ENCODE measurements around the gene VAV2.

The VAV2 gene

GRCh38 chr9:133718563-133719315 is 273.4 kb downstream of the VAV2 start:
- Histone ChIP-seq H3K27ac (ENCODE audit: low read depth, low read length) (no peak overlapping the region), H3K9me3 (ENCODE audit: low read length) (no peaks in the 10 kb centered on the region), H3K27me3 (ENCODE audit: control insufficient read depth in 1 of 2, insufficient read depth in 2 of 2, low read length in 2 of 2) (peaks cover 0 to 5% of the 10 kb centered on the region in 2 donors), H3K4me1 (ENCODE audit: insufficient read depth, low read length) (no peaks in the 10 kb centered on the region), H3K4me3 (ENCODE audit: low read depth in 1 of 2, low read length in 2 of 2) (no peak overlapping the region), H3K36me3 (ENCODE audit: insufficient read depth, low read length) (no peaks in the 10 kb centered on the region), H3K9ac (ENCODE audit: low read length) (no peak overlapping the region)

DNA sequence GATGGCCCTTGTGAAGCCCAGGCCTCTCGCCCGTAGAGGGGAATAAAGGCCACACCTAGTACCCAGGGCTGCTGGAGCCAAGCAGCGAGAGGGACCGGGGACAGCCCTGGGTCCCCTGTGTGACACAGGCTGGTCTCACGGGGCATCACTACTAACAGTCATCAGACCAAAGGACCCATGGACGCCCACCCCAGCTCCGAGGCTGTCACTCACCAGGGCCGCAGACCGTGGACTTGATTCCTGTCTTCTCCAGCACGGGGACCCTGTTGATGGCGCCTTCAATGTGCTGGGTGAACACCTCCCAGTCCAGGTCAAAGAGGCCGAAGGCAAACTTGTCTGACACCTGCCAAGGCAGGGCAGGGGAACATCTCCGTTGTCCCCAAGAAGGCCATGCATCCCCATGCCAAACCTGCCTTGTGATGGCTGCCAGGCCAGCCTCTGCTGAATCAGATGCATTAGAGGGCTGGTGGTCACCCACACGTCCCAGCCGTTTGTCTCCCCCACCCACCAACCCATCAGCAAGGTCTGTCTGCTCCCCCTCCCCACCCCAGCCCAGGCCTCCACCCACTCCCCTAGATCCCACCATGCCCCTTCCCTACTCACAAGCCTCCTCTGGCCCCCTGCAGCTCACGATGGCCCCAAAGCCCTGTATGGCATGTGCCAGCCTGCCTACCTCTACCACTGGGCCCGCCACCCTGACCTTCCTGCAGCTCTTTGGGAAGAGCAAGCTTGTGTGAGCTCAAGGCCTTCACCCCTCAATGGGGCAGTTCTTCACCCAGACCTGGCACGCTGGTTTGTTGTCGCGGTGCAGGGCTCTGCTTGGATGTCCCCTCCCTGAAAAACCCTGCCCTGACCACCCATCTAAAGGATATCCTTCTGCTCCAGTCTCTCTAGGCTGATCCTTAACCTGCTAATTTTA is 274.8 kb downstream of the VAV2 start:
- H3K27ac ChIP-seq (ENCODE audit: low read depth, low read length): no peak overlapping the region
- no peak overlapping the region for H3K4me3 ChIP-seq (ENCODE audit: low read depth in 1 of 2, low read length in 2 of 2)
- no peaks in the 10 kb centered on the region for H3K36me3 ChIP-seq (ENCODE audit: insufficient read depth, low read length)
- H3K4me1 ChIP-seq (ENCODE audit: insufficient read depth, low read length): no peaks in the 10 kb centered on the region
- no peak overlapping the region for H3K9ac ChIP-seq (ENCODE audit: low read length)
- peaks cover 0 to 5% of the 10 kb centered on the region in 2 donors for H3K27me3 ChIP-seq (ENCODE audit: control insufficient read depth in 1 of 2, insufficient read depth in 2 of 2, low read length in 2 of 2)
- H3K9me3 ChIP-seq (ENCODE audit: low read length): no peaks in the 10 kb centered on the region

DNA sequence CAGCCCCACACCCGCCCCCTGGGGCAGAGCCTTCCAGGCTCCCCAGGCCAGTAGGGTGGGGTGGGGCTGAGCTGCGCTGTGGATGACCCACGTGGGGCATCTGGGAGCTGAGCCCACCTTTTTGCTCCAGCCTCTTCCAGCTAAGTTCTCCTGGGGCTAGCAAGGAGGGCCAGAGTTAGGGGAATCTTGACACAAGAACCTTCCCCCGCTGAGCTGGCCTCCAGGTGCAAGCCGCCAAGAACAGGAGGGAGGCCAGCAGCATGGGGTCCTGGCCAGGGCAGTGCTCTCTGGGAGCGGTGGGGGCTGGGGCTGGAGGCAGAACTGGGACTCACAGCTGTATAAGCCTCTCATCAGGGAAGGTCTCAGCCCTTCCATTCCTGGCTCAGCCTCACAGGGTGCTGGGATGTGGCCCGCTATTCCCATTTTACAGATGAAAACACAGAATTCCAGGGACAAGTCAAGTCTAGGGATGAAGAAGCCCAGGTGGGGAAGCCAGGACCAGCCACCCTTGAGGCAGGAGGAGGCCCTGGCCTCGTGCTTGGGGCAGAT is 275.5 kb downstream of the VAV2 start:
- Histone ChIP-seq H3K9ac (ENCODE audit: low read length) (no peak overlapping the region), H3K9me3 (ENCODE audit: low read length) (no peaks in the 10 kb centered on the region), H3K4me3 (ENCODE audit: low read depth in 1 of 2, low read length in 2 of 2) (no peak overlapping the region), H3K36me3 (ENCODE audit: insufficient read depth, low read length) (no peaks in the 10 kb centered on the region), H3K27me3 (ENCODE audit: control insufficient read depth in 1 of 2, insufficient read depth in 2 of 2, low read length in 2 of 2) (peaks cover 0 to 5% of the 10 kb centered on the region in 2 donors), H3K4me1 (ENCODE audit: insufficient read depth, low read length) (no peaks in the 10 kb centered on the region), H3K27ac (ENCODE audit: low read depth, low read length) (no peak overlapping the region)

DNA sequence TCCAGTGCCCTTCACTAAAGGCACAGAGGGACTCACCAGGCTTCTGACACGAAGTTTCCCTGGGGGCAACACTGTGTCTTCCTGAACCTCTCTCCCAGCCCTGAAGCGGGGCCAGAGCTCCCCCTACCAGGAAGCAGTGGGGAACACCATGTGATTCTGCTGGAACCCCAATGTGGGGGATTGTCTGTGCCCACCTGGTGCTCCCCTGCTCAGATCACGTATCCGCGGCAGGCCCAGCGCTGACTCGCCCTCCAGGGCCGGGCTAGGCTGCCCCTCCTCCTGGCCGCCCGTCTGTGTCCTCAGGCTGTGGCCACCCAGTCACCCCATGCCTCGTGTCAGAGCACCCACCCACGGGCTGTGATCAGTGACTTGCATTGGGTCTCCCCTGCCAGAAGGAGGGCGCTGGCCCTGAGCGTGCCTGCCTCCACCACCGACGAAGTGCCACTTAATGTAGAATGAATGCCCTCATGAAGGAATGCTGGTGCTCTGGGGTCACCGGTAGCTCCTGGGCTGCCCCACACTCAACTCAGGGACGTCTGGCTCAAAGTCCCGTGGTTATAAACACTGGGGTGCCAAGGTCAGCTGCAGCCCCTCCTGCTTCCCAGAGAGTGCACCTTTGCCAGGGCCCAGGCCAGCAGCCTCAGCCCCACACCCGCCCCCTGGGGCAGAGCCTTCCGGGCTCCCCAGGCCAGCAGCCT is 276.1 kb downstream of the VAV2 start:
- H3K4me1 ChIP-seq (ENCODE audit: insufficient read depth, low read length): no peaks in the 10 kb centered on the region
- H3K9me3 ChIP-seq (ENCODE audit: low read length): no peaks in the 10 kb centered on the region
- no peaks in the 10 kb centered on the region for H3K36me3 ChIP-seq (ENCODE audit: insufficient read depth, low read length)
- H3K27me3 ChIP-seq (ENCODE audit: control insufficient read depth in 1 of 2, insufficient read depth in 2 of 2, low read length in 2 of 2): peaks cover 0 to 5% of the 10 kb centered on the region in 2 donors
- no peak overlapping the region for H3K27ac ChIP-seq (ENCODE audit: low read depth, low read length)
- H3K4me3 ChIP-seq (ENCODE audit: low read depth in 1 of 2, low read length in 2 of 2): no peak overlapping the region
- H3K9ac ChIP-seq (ENCODE audit: low read length): no peak overlapping the region

GRCh38 chr9:133715295-133715865 is 276.7 kb downstream of the VAV2 start:
- H3K4me1 ChIP-seq (ENCODE audit: insufficient read depth, low read length): no peaks in the 10 kb centered on the region
- no peak overlapping the region for H3K9ac ChIP-seq (ENCODE audit: low read length)

DNA sequence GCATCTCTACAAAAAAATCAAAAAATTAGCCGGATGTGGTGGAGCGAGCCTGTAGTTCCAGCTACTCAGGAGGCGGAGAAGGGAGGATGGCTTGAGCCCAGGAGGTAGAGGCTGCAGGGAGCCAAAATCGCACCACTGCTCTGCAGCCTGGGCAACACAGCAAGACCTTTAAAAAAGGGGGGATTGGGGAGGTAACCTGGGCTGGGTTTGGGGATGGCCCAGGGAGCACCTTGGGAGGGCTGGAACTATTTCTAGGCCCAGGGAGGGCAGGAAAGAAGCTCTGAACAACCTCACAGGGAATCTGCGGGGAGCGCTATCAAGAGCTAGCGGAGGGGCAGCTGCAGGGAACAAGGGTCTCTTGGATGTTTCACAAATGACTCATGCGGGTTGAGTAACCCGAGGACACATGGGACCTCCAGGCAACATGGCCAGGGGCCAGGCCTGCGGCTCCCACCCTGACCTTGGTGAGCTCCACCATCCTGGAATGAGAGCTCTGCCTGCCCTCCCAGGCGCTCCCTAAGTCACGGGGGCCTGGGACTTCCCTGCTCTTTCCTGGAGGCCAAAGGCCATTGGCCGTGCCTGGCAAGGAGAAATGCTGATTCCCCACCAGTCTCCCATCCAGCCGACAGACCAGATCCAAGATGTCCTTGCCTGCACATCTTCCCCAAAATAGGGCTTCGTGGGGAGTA is 277.4 kb downstream of the VAV2 start:
- Histone ChIP-seq H3K36me3 (ENCODE audit: insufficient read depth, low read length) (no peaks in the 10 kb centered on the region), H3K27ac (ENCODE audit: low read depth, low read length) (no peak overlapping the region)

More at GRCh38 chr9:133715295-133715865, 276.7 kb downstream of the VAV2 start:
- Histone ChIP-seq H3K27me3 (ENCODE audit: control insufficient read depth in 1 of 2, insufficient read depth in 2 of 2, low read length in 2 of 2) (peaks cover 0 to 5% of the 10 kb centered on the region in 2 donors), H3K9me3 (ENCODE audit: low read length) (no peaks in the 10 kb centered on the region), H3K27ac (ENCODE audit: low read depth, low read length) (no peak overlapping the region), H3K4me3 (ENCODE audit: low read depth in 1 of 2, low read length in 2 of 2) (no peak overlapping the region), H3K36me3 (ENCODE audit: insufficient read depth, low read length) (no peaks in the 10 kb centered on the region)

DNA sequence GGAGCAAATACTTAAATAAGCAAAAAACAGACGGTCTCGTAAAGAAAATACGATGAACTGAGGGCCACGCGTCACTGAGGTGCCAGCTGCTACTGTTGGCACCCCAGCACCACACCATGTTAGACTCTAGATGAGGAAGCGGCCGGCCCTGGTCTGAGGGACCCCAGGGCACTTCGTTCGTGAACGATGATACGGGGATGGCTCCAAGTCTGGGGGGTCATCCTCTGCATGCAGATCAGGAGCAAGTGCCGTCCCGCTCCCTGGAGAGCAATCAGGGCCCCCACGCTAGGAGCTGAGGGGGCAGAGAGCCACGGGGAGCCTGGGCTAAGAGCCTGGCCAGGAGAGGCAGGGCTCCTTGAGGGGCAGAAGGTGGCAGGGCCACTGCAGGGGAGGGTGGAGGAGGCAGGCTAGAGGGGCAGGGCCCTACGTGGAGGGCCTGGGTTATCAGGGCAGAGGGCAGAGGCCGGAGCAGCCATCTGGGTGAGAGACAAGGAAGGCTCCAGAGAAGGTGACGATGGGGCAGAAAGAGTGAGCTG is 278.1 kb downstream of the VAV2 start:
- H3K9ac ChIP-seq (ENCODE audit: low read length): no peak overlapping the region
- H3K4me3 ChIP-seq (ENCODE audit: low read depth in 1 of 2, low read length in 2 of 2): no peak overlapping the region
- H3K27ac ChIP-seq (ENCODE audit: low read depth, low read length): no peak overlapping the region
- no peaks in the 10 kb centered on the region for H3K9me3 ChIP-seq (ENCODE audit: low read length)
- no peaks in the 10 kb centered on the region for H3K36me3 ChIP-seq (ENCODE audit: insufficient read depth, low read length)
- peaks cover 0 to 5% of the 10 kb centered on the region in 2 donors for H3K27me3 ChIP-seq (ENCODE audit: control insufficient read depth in 1 of 2, insufficient read depth in 2 of 2, low read length in 2 of 2)
- no peaks in the 10 kb centered on the region for H3K4me1 ChIP-seq (ENCODE audit: insufficient read depth, low read length)

More for the DNA sequence above, 277.4 kb downstream of the VAV2 start:
- Histone ChIP-seq H3K4me1 (ENCODE audit: insufficient read depth, low read length) (no peaks in the 10 kb centered on the region), H3K27me3 (ENCODE audit: control insufficient read depth in 1 of 2, insufficient read depth in 2 of 2, low read length in 2 of 2) (peaks cover 0 to 5% of the 10 kb centered on the region in 2 donors), H3K9me3 (ENCODE audit: low read length) (no peaks in the 10 kb centered on the region), H3K9ac (ENCODE audit: low read length) (no peak overlapping the region), H3K4me3 (ENCODE audit: low read depth in 1 of 2, low read length in 2 of 2) (no peak overlapping the region)

DNA sequence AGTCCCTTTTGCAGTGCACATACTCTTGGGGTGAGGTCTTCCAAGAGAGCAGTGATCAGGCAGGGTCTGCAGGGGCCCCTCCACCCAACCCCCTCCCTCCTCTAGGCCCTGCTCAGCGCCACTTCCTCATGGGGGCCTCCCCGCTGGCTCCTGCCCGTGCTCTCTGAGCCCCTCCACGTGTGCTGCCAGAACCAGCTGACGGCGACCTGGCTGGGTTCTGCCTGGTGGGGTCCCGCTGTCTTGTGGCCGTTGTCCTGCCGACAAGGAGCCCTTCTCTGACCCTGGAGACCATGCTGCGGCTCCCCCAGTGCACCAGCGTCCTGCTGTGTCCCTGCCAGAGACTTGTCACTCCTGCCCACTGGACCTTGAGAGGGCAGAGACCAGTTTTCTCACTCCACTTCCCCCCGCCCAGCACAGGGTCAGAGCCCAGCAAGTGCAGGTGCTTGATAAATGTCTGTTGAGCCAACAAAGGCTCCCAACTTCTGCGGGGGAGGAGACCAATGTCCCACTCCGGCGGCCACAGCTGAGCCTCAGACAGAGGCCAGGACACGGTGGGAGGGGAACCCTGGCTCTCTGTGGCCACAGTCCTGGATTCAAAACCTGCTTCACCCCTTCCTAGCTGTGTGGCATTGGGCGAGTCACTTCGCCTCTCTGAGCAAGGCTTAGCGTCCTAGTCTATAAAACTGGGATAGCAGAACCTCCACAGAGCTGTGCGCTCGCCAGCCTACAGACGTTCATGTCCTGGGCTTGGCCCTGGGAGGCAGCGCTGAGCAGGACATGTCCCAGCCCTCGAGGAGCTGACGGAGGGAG is 278.8 kb downstream of the VAV2 start:
- Histone ChIP-seq H3K36me3 (ENCODE audit: insufficient read depth, low read length) (no peaks in the 10 kb centered on the region), H3K9me3 (ENCODE audit: low read length) (no peaks in the 10 kb centered on the region), H3K9ac (ENCODE audit: low read length) (no peak overlapping the region), H3K27ac (ENCODE audit: low read depth, low read length) (no peak overlapping the region), H3K4me3 (ENCODE audit: low read depth in 1 of 2, low read length in 2 of 2) (no peak overlapping the region), H3K4me1 (ENCODE audit: insufficient read depth, low read length) (no peaks in the 10 kb centered on the region), H3K27me3 (ENCODE audit: control insufficient read depth in 1 of 2, insufficient read depth in 2 of 2, low read length in 2 of 2) (peaks cover 0 to 5% of the 10 kb centered on the region in 2 donors)

GRCh38 chr9:133712221-133713100 is 279.7 kb downstream of the VAV2 start:
- no peak overlapping the region for H3K27ac ChIP-seq (ENCODE audit: low read depth, low read length)
- no peaks in the 10 kb centered on the region for H3K9me3 ChIP-seq (ENCODE audit: low read length)

More at GRCh38 chr9:133712221-133713100, 279.7 kb downstream of the VAV2 start:
- Histone ChIP-seq H3K4me1 (ENCODE audit: insufficient read depth, low read length) (no peaks in the 10 kb centered on the region), H3K9ac (ENCODE audit: low read length) (no peak overlapping the region), H3K36me3 (ENCODE audit: insufficient read depth, low read length) (no peaks in the 10 kb centered on the region), H3K4me3 (ENCODE audit: low read depth in 1 of 2, low read length in 2 of 2) (no peak overlapping the region), H3K27me3 (ENCODE audit: control insufficient read depth in 1 of 2, insufficient read depth in 2 of 2, low read length in 2 of 2) (peaks cover 0 to 5% of the 10 kb centered on the region in 2 donors)

Measured in muscle layer of colon (tissue), 2 donors.